Stomach (tissue), 9 donors: Measurements from ENCODE around the gene VGLL4. TPM values are rescaled to one million over a fixed set of nuclear protein-coding genes. Genes with fewer than 3 reads are reported as not detected.

Source experiments
- DNase-seq, 2 donors: peaks; one replicate each; pipeline versions ENCODE4 v3.0.0 to v3.0.0-alpha.2; 2013 to 2019
- H3K27ac ChIP-seq, 5 donors: fragments of 200-600 bp in 4 of 5; sonication (generic) in 4 of 5; one replicate each; pipeline ENCODE4 v1.5.1; 2013 to 2019; ENCODE audit warnings: mild to moderate bottlenecking in 1 of 5, moderate library complexity in 1 of 5
- H3K27me3 ChIP-seq, 3 donors: fragments of 200-600 bp; sonication (generic); one replicate each; pipeline ENCODE4 v1.5.1; 2017 to 2019; ENCODE audit warnings: mixed run types in 1 of 3
- H3K36me3 ChIP-seq, 4 donors: fragments of 200-600 bp; sonication (generic); 1 replicate in 3 of 4; 2 replicates in 1 of 4; pipeline ENCODE4 v1.5.1; 2016 to 2019
- H3K4me1 ChIP-seq, 4 donors: fragments of 200-600 bp; sonication (generic); one replicate each; pipeline ENCODE4 v1.5.1; 2016 to 2019
- H3K4me3 ChIP-seq, 4 donors: fragments of 200-600 bp; sonication (generic) in 3 of 4; one replicate each; pipeline ENCODE4 v1.5.1; 2016 to 2019; ENCODE audit warnings: mild to moderate bottlenecking in 1 of 4
- H3K9me3 ChIP-seq, 4 donors: fragments of 200-600 bp; sonication (generic); one replicate each; pipeline ENCODE4 v1.5.1; 2016 to 2019
- CTCF ChIP-seq, 7 experiments: fragments of 450-650 bp in 4 of 7; fragments of 200-600 bp in 3 of 7; sonication (generic) in 3 of 7; IDR thresholded peaks; one replicate each; pipeline ENCODE4 v1.5.1; 2016 to 2019; ENCODE audit warnings: antibody characterized with exemption in 7 of 7, control low read depth in 2 of 7, mild to moderate bottlenecking in 1 of 7
- EP300 ChIP-seq: sonication (generic); formaldehyde crosslinking; IDR thresholded peaks from one replicate; pipeline ENCODE4 v1.6.1; 2017; ENCODE audit warnings: antibody characterized with exemption
- POLR2A ChIP-seq, 4 donors: fragments of 450-650 bp; IDR thresholded peaks; one replicate each; pipeline ENCODE4 v1.6.1; 2016; ENCODE audit warnings: antibody characterized with exemption in 4 of 4, control low read depth in 2 of 4, mild to moderate bottlenecking in 1 of 4, moderate library complexity in 1 of 4
- POLR2AphosphoS5 ChIP-seq, 3 donors: sonication (generic); formaldehyde crosslinking; IDR thresholded peaks; one replicate each; pipeline ENCODE4 v1.6.1; 2016; ENCODE audit warnings: antibody characterized with exemption in 3 of 3
- WGBS, 5 donors: extraction: QIAGEN DNeasy Blood & Tissue Kit in 3 of 5; methylation state at CpG; one replicate each; pipeline versions ENCODE4 v1.1.5 to v1.1.7; 2013 to 2018; 5-methylcytosine and 5-hydroxymethylcytosine counted together
- intact Hi-C: fragments of 100-400 bp; cut with DNase I; formaldehyde crosslinking; loops from one replicate; pipeline ENCODE4 v1.15.1; 2023; ENCODE audit warnings: low total_unique reads
- polyA plus RNA-seq, 3 donors: library from polyadenylated mRNA; stranded (reverse); fragments of 200-250 nt; gene quantifications; one replicate each; pipeline ENCODE4 v1.2.3, GENCODE V29; 2013
- total RNA-seq, 5 donors: library from RNA; depleted of rRNA; stranded (reverse); fragments of >200 nt; gene quantifications; one replicate each; pipeline versions ENCODE4 v1.1.0 to v1.2.3, GENCODE V29; 2014 to 2016
- donor health status: healthy with polysubstance abuse.
- donor health status: Bipolar disorder and iron deficiency.
- donor health status: healthy.

VGLL4 gene
- total and polyA plus RNA-seq, 8 donors, result 15.2 to 147 (median 43.3) TPM

GRCh38 chr3:11567516-11568467 is 75.9 kb downstream of the VGLL4 start:
- Histone ChIP-seq H3K9me3 (no peaks in the 10 kb centered on the region), H3K4me1 (peaks cover 16 to 61% (median 30%) of the 10 kb centered on the region in 4 donors), H3K4me3 (peak overlapping the region in 2 of 4 donors; percentile 2 to 27), H3K36me3 (peaks cover 16 to 50% (median 43%) of the 10 kb centered on the region in 4 donors), H3K27ac (peak overlapping the region; percentile 63 to 90 (median 88)), H3K27me3 (no peaks in the 10 kb centered on the region)
- intact Hi-C loops, result no loop called here
- TF ChIP-seq POLR2AphosphoS5 (IDR thresholded peaks at IDR 0.05) (peak in 2 of 3 donors; percentile 25 to 68), CTCF (IDR thresholded peaks at IDR 0.05) (no peak)
- DNase-seq, result no peak
- WGBS, 5 donors, result 75 to 86% (median 84%) methylated on average over 21 to 27 of the region's 27 CpGs

GRCh38 chr3:11566916-11567315 is 76.8 kb downstream of the VGLL4 start:
- WGBS, 5 donors, result 87 to 94% (median 90%) methylated on average over 10 to 17 of the region's 17 CpGs
- intact Hi-C loops, result no loop called here
- no peak overlapping the region for H3K4me3 ChIP-seq
- DNase-seq, result no peak
- no peak for TF ChIP-seq CTCF (IDR thresholded peaks at IDR 0.05)
- no peak for TF ChIP-seq EP300
- TF ChIP-seq POLR2AphosphoS5 (IDR thresholded peaks at IDR 0.05), result no peak
- TF ChIP-seq POLR2A (IDR thresholded peaks at IDR 0.05), result no peak
- H3K36me3 ChIP-seq, result peaks cover 22 to 57% (median 48%) of the 10 kb centered on the region in 4 donors
- H3K27ac ChIP-seq, result peak overlapping the region in 4 of 5 donors; percentile 85 to 90 (median 88)
- no peaks in the 10 kb centered on the region for H3K9me3 ChIP-seq
- peaks cover 17 to 69% (median 35%) of the 10 kb centered on the region in 4 donors for H3K4me1 ChIP-seq
- no peaks in the 10 kb centered on the region for H3K27me3 ChIP-seq

- WGBS, 5 donors, result 94 to 97% (median 96%) methylated on average over 20 of the region's 20 CpGs
- H3K9me3 ChIP-seq, result no peaks in the 10 kb centered on the region
- H3K4me1 ChIP-seq, result peaks cover 21 to 67% (median 39%) of the 10 kb centered on the region in 4 donors
- H3K36me3 ChIP-seq, result peaks cover 22 to 58% (median 48%) of the 10 kb centered on the region in 4 donors
- no peak overlapping the region for H3K4me3 ChIP-seq
- DNase-seq, result no peak
- H3K27ac ChIP-seq, result peak overlapping the region in 3 of 5 donors; percentile 85 to 90 (median 89)
- no peaks in the 10 kb centered on the region for H3K27me3 ChIP-seq
- intact Hi-C loops, result no loop called here
- no peak for TF ChIP-seq POLR2A (IDR thresholded peaks at IDR 0.05)
- TF ChIP-seq CTCF (IDR thresholded peaks at IDR 0.05), result no peak
- TF ChIP-seq EP300, result no peak
- no peak for TF ChIP-seq POLR2AphosphoS5 (IDR thresholded peaks at IDR 0.05)
Measured at GRCh38 chr3:11566478-11566877, 77.2 kb downstream of the VGLL4 start.

GRCh38 chr3:11565932-11566331 is 77.8 kb downstream of the VGLL4 start:
- no peak overlapping the region for H3K27ac ChIP-seq
- H3K27me3 ChIP-seq, result no peaks in the 10 kb centered on the region
- peaks cover 22 to 63% (median 50%) of the 10 kb centered on the region in 4 donors for H3K36me3 ChIP-seq
- H3K9me3 ChIP-seq, result no peaks in the 10 kb centered on the region
- H3K4me3 ChIP-seq, result no peak overlapping the region
- peaks cover 26 to 67% (median 44%) of the 10 kb centered on the region in 4 donors for H3K4me1 ChIP-seq
- intact Hi-C loops, result no loop called here
- 94 to 96% (median 95%) methylated on average over 9 of the region's 9 CpGs for WGBS, 5 donors
- TF ChIP-seq CTCF (IDR thresholded peaks at IDR 0.05) (no peak), POLR2A (IDR thresholded peaks at IDR 0.05) (no peak), EP300 (no peak), POLR2AphosphoS5 (IDR thresholded peaks at IDR 0.05) (no peak)
- no peak for DNase-seq
